Smooth muscle cell (in vitro differentiated cells): ENCODE measurements around the gene NT5C3B. TPM values are rescaled to one million over a fixed set of nuclear protein-coding genes. Genes with fewer than 3 reads are reported as not detected.

Experiments used
- DNase-seq: peaks from one replicate; lab custom pipeline; 2025; ENCODE audit not compliant: unreplicated experiment; lab: John Stamatoyannopoulos, UW
- H2AFZ ChIP-seq: fragments of 200-600 bp; sonication (generic); 2 replicates; pipeline ENCODE4 v1.6.0; 2016; ENCODE audit warnings: antibody characterized with exemption, low read depth, mild to moderate bottlenecking
- H3F3A ChIP-seq: fragments of 200-600 bp; sonication (generic); 2 replicates; pipeline ENCODE4 v1.6.0; 2017; ENCODE audit warnings: antibody characterized with exemption, low read depth
- H3K27ac ChIP-seq: fragments of 200-600 bp; sonication (generic); 2 replicates; pipeline ENCODE4 v1.5.1; 2016; ENCODE audit warnings: low read depth, mild to moderate bottlenecking
- H3K27me3 ChIP-seq: fragments of 200-600 bp; sonication (generic); 2 replicates; pipeline ENCODE4 v1.6.1; 2016; ENCODE audit warnings: low read depth, mild to moderate bottlenecking
- H3K36me3 ChIP-seq: fragments of 200-600 bp; sonication (generic); 2 replicates; pipeline ENCODE4 v1.5.1; 2016; ENCODE audit warnings: low read depth
- H3K4me1 ChIP-seq: fragments of 200-600 bp; sonication (generic); 2 replicates; pipeline ENCODE4 v1.5.1; 2016; ENCODE audit warnings: low read depth
- H3K4me2 ChIP-seq: fragments of 200-600 bp; sonication (generic); 2 replicates; pipeline ENCODE4 v1.6.0; 2016; ENCODE audit warnings: mild to moderate bottlenecking
- H3K4me3 ChIP-seq: fragments of 200-600 bp; sonication (generic); 2 replicates; pipeline ENCODE4 v1.5.1; 2016; ENCODE audit warnings: mild to moderate bottlenecking
- H3K79me2 ChIP-seq: fragments of 200-600 bp; sonication (generic); 2 replicates; pipeline ENCODE4 v1.6.0; 2016; ENCODE audit warnings: low read depth, mild to moderate bottlenecking
- H3K9ac ChIP-seq: fragments of 200-600 bp; sonication (generic); 2 replicates; pipeline ENCODE4 v1.6.0; 2016; ENCODE audit warnings: low read depth
- H3K9me3 ChIP-seq: fragments of 200-600 bp; sonication (generic); replicated peaks from 2 replicates; pipeline ENCODE4 v1.5.1; 2016; ENCODE audit warnings: low read depth
- H4K20me1 ChIP-seq: fragments of 200-600 bp; sonication (generic); 2 replicates; pipeline ENCODE4 v1.6.0; 2016; ENCODE audit warnings: low read depth
- CTCF ChIP-seq: fragments of 200-600 bp; sonication (generic); IDR thresholded peaks from 2 replicates; pipeline ENCODE4 v1.5.1; 2017; ENCODE audit warnings: borderline replicate concordance, mild to moderate bottlenecking, antibody characterized with exemption; ENCODE audit not compliant: insufficient read depth, poor library complexity, severe bottlenecking
- WGBS: methylation state at CpG from one replicate; pipeline ENCODE4 v1.1.7; 2016; ENCODE audit warnings: low lambda C conversion rate; 5-methylcytosine and 5-hydroxymethylcytosine counted together
- polyA plus RNA-seq: library from polyadenylated mRNA; unstranded; fragments of >200 nt; fragmentation: Nextera tagmentation; extraction: Ambion mirVana; gene quantifications from 2 replicates; pipeline ENCODE4 v1.2.1, GENCODE V29; 2016
- total RNA-seq: library from RNA; depleted of rRNA; stranded (reverse); fragments of >200 nt; gene quantifications from 2 replicates; pipeline ENCODE4 v1.2.3, GENCODE V29; 2014

NT5C3B gene
- total and polyA plus RNA-seq, 2 experiments from 2014 or later: 46.8 to 76.3 TPM

DNA sequence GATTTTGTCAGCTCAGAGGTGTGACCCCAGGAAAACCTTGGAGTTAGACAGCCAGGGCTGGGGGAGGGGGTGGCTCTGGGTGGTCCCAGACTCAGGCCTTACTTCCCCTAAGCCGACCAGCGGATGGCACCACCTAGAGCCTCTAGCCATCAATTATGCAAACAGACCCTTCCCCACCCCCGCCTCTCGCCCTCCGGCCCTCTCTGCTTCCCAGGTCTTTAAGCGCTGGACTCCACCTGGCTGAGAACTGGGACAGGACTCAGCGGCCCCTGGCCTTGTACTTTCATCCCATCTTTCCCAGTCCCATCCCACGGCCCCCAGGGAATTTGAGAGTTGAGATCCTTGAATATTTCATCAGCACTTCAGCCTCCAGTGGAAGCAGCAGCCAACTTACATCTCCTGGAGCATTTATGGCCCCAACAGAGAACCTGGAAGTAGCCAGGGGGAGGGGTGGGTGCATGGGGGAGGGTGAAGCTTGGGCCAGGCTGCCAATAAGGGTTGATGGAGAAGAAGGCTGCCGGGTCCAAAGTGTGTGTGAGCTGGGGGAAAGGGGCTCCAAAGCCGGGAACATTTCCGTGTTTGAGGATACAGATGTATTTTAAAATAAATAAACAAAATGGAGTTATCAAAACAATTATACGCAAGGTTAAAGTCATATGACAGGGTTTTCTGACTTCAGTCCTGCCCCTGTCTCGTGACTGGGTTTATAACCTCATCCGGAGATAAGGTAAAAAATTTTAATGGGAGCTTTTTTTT lies 42.1 kb downstream of the NT5C3B start:
- Histone ChIP-seq H3K4me3 (peak overlapping the region; percentile 20), H3F3A (peaks cover 19% of the 10 kb centered on the region), H3K36me3 (no peaks in the 10 kb centered on the region), H4K20me1 (no peaks in the 10 kb centered on the region), H2AFZ (no peak overlapping the region), H3K4me1 (peaks cover 28% of the 10 kb centered on the region), H3K4me2 (peak overlapping the region; percentile 79), H3K9me3 (no peaks in the 10 kb centered on the region), H3K27ac (peak overlapping the region; percentile 94), H3K27me3 (no peaks in the 10 kb centered on the region), H3K9ac (peak overlapping the region; percentile 72), H3K79me2 (no peaks in the 10 kb centered on the region)
- 21% methylated on average over 12 of the region's 14 CpGs for WGBS
- TF ChIP-seq CTCF: no peak
- no peak for DNase-seq

- Histone ChIP-seq H3K36me3 (no peaks in the 10 kb centered on the region), H3K9ac (peak overlapping the region; percentile 72), H2AFZ (peak overlapping the region; percentile 6), H3K79me2 (no peaks in the 10 kb centered on the region), H3K4me3 (peak overlapping the region; percentile 20), H3K27me3 (no peaks in the 10 kb centered on the region), H3K4me2 (peak overlapping the region; percentile 79), H3K9me3 (no peaks in the 10 kb centered on the region), H3K4me1 (peaks cover 28% of the 10 kb centered on the region), H3F3A (peaks cover 19% of the 10 kb centered on the region), H4K20me1 (no peaks in the 10 kb centered on the region), H3K27ac (peak overlapping the region; percentile 94)
- no peak for TF ChIP-seq CTCF
- peak; percentile 50 for DNase-seq
- WGBS: 4% methylated on average over 21 of the region's 22 CpGs
Measured at GRCh38 chr17:41792845-41793783, 42.9 kb downstream of the NT5C3B start.

GRCh38 chr17:41787021-41787418 lies 49.0 kb downstream of the NT5C3B start:
- Histone ChIP-seq H3F3A (peaks cover 14% of the 10 kb centered on the region), H3K79me2 (peaks cover 34% of the 10 kb centered on the region), H3K4me1 (peaks cover 18% of the 10 kb centered on the region), H4K20me1 (peaks cover 34% of the 10 kb centered on the region), H3K27ac (peak overlapping the region; percentile 70), H3K9me3 (no peaks in the 10 kb centered on the region), H3K4me3 (peak overlapping the region; percentile 7), H2AFZ (no peak overlapping the region), H3K4me2 (peak overlapping the region; percentile 39), H3K9ac (no peak overlapping the region), H3K27me3 (no peaks in the 10 kb centered on the region), H3K36me3 (no peaks in the 10 kb centered on the region)
- no peak for TF ChIP-seq CTCF
- no peak for DNase-seq
- WGBS: 25% methylated on average over 4 of the region's 4 CpGs
